ENCODE results near the gene DUOX1. TPM values are rescaled to one million over a fixed set of nuclear protein-coding genes. Genes with fewer than 3 reads are reported as not detected.
"Not testable (repeated sequence)": the region's sequence is repeated elsewhere in the genome, so short reads cannot be mapped to it uniquely, and the experiment has no call there.

The DUOX1 gene
- total and polyA plus RNA-seq, 8 donors = 2.9 to 114 (median 62.6) TPM; not detected in 1

DNA sequence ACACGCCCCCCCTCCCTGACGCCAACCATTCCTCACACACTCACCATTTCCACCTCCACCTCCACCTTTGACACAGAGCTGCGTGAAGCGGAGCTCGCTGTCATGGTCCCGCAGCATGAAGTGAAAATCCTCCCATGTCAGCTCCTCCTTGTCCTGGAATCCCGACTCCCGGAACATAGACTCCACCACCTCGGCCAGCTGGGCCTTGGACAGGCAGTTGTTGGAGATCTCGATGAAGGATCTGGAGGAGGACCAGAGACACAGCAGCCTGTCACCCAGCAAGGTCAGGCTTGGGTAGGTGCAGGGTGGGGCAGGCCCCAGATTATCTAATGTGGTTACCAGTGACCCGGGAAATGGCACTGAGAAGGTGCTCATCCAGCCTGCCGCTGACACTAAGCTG, 28.0 kb upstream of the DUOX1 start:
- Histone ChIP-seq H3K4me3 (no peak overlapping the region), H3K36me3 (peaks cover 0 to 23% (median 5%) of the 10 kb centered on the region in 4 donors), H3K27ac (no peak overlapping the region), H3K27me3 (peaks cover 0 to 3% (median 0%) of the 10 kb centered on the region in 3 donors), H3K4me1 (peaks cover 0 to 6% (median 0%) of the 10 kb centered on the region in 4 donors), H3K9me3 (no peaks in the 10 kb centered on the region)
- WGBS, 5 donors = 90 to 94% (median 94%) methylated on average over 12 of the region's 12 CpGs
- TF ChIP-seq POLR2A (IDR thresholded peaks at IDR 0.05) = no peak
- TF ChIP-seq EP300 (IDR thresholded peaks at IDR 0.05) = no peak
- TF ChIP-seq, protein P1, sequence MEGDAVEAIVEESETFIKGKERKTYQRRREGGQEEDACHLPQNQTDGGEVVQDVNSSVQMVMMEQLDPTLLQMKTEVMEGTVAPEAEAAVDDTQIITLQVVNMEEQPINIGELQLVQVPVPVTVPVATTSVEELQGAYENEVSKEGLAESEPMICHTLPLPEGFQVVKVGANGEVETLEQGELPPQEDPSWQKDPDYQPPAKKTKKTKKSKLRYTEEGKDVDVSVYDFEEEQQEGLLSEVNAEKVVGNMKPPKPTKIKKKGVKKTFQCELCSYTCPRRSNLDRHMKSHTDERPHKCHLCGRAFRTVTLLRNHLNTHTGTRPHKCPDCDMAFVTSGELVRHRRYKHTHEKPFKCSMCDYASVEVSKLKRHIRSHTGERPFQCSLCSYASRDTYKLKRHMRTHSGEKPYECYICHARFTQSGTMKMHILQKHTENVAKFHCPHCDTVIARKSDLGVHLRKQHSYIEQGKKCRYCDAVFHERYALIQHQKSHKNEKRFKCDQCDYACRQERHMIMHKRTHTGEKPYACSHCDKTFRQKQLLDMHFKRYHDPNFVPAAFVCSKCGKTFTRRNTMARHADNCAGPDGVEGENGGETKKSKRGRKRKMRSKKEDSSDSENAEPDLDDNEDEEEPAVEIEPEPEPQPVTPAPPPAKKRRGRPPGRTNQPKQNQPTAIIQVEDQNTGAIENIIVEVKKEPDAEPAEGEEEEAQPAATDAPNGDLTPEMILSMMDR (IDR thresholded peaks at IDR 0.05) = no peak
- no peak for TF ChIP-seq POLR2AphosphoS5 (IDR thresholded peaks at IDR 0.05)
- intact Hi-C loops (cut with DNase I; ENCODE audit: low total_unique reads) = no loop called here
- no peak for DNase-seq

DNA sequence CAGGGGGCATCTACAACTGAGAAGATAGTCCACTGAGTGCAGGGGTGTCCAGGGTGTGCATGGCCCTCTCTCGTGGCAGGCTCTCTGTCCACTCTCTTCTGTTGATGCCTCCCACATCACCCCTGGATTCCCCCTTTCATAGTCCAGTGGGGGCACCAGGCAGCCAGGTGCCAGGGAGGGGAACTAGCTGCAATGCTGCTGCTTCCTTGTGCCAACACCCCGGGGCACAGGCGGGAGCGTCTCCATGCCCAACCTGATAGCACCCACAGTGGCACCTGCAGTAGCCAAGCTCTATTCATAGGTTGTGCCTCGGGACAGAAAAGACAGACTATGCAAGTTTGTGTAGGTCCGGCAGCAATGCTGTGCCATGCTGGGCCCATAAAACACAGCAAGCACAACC, 27.6 kb upstream of the DUOX1 start:
- H3K27me3 ChIP-seq = peaks cover 0 to 7% (median 0%) of the 10 kb centered on the region in 3 donors
- no peak overlapping the region for H3K4me3 ChIP-seq
- peaks cover 0 to 26% (median 6%) of the 10 kb centered on the region in 4 donors for H3K36me3 ChIP-seq
- H3K27ac ChIP-seq = no peak overlapping the region
- 89 to 95% (median 90%) methylated on average over 6 of the region's 6 CpGs for WGBS, 5 donors
- H3K4me1 ChIP-seq = peaks cover 0 to 6% (median 0%) of the 10 kb centered on the region in 4 donors
- no peaks in the 10 kb centered on the region for H3K9me3 ChIP-seq
- TF ChIP-seq POLR2A (IDR thresholded peaks at IDR 0.05) (no peak), EP300 (IDR thresholded peaks at IDR 0.05) (no peak), POLR2AphosphoS5 (IDR thresholded peaks at IDR 0.05) (no peak)
- TF ChIP-seq, protein P1 (IDR thresholded peaks at IDR 0.05) = no peak
- peak in 1 of 2 donors; percentile 24 for DNase-seq
- intact Hi-C loops (cut with DNase I; ENCODE audit: low total_unique reads) = no loop called here

DNA sequence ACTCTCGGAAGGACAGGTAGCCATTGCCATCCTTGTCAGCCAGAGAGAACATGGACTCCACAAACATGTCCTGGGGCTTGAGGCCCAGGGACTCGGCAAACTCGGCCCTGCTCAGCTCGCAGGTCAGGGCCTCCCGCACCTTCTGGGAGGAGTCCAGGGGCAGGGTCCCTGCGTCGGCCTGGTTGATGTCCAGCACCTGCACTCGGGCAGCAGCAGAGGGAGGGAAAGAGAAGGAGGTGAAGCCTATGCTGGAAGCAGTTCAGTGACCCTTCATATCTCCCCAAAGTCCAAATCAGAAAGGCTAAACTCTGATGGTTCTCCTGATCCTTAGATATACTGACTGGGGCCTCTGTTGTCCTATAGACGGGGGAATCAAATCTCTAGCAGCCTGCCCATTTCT, 25.6 kb upstream of the DUOX1 start:
- H3K27ac ChIP-seq; H3K4me3 ChIP-seq; H3K9me3 ChIP-seq; intact Hi-C loops (cut with DNase I; ENCODE audit: low total_unique reads); H3K4me1 ChIP-seq: not testable (repeated sequence)
- Histone ChIP-seq H3K36me3 (peaks cover 0 to 24% (median 6%) of the 10 kb centered on the region in 4 donors), H3K27me3 (peaks cover 0 to 24% (median 0%) of the 10 kb centered on the region in 3 donors)
- WGBS, 5 donors = 87 to 94% (median 89%) methylated on average over 7 to 9 of the region's 9 CpGs
- peak in 1 of 2 donors; percentile 10 for DNase-seq

DNA sequence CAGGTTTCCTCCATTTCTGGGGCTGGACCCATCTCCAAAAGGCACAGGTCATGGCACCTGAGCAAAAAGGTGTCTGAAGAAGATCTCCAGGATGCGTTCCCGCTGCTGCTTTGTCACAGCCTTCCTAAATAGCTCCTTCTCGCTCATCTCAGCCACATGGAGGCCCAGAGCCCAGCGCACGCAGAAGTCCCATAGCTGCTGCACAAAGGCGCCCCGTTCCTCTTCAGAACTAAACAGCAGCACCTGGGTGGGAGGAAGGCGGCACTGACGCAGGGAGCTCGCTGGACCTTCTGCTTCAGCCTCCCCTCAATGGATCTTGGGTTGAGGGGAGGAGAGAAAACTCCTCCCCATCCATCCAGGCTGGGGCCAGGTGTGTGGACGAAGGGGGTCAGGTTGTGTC, 24.2 kb upstream of the DUOX1 start:
- TF ChIP-seq, protein P1 (IDR thresholded peaks at IDR 0.05) = no peak
- no peak for TF ChIP-seq EP300 (IDR thresholded peaks at IDR 0.05)
- TF ChIP-seq POLR2A (IDR thresholded peaks at IDR 0.05) = no peak
- TF ChIP-seq POLR2AphosphoS5 (IDR thresholded peaks at IDR 0.05) = no peak
- H3K27ac ChIP-seq = no peak overlapping the region
- DNase-seq = peak in 1 of 2 donors; percentile 24
- H3K27me3 ChIP-seq = peaks cover 4 to 38% (median 5%) of the 10 kb centered on the region in 3 donors
- 93 to 96% (median 95%) methylated on average over 10 to 11 of the region's 11 CpGs for WGBS, 5 donors
- H3K4me1 ChIP-seq = peaks cover 0 to 6% (median 0%) of the 10 kb centered on the region in 4 donors
- H3K36me3 ChIP-seq = peaks cover 0 to 11% (median 2%) of the 10 kb centered on the region in 4 donors
- no peak overlapping the region for H3K4me3 ChIP-seq
- no peaks in the 10 kb centered on the region for H3K9me3 ChIP-seq
- intact Hi-C loops (cut with DNase I; ENCODE audit: low total_unique reads) = no loop called here

DNA sequence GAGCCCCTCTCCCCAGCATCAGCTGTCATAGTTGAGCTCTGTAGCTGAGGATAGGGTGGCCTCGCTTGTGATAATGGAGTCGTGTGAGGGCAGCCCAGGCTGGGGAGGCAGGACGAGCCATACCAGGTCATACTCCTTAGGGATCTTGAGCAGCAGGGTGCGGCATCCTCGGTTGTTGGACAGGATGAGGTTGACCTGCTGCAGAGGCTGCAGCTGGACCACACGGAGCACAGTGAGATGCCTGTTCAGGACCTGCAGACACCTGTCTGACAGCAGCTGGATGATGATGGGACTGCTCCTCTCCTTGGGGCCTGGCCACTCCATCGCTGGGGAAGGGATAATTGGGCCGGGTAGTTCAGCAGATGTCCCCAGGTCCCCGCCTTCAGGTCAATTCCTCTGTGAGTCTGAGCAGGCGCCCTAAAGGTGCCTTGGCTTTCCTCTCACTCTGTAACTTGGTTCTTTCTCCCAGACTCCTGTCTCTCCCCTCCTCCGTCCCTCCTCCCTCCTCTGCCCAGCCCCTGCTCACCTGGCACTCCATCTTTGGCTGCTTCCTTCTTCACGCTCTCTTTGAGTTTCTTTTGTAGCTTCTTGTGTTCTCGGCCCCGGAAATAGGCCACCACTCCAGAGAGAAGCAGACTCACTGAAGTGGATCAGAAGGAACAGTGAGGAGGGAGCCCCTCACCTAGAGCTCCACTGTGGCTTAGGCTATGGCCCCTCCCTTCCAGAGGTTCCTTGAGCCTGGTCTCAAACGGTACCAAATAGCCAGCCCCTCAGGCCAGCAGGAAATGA, 23.6 kb upstream of the DUOX1 start:
- no peak overlapping the region for H3K4me3 ChIP-seq
- 69 to 86% (median 83%) methylated on average over 13 to 15 of the region's 15 CpGs for WGBS, 5 donors
- TF ChIP-seq POLR2AphosphoS5 (IDR thresholded peaks at IDR 0.05) (no peak), EP300 (IDR thresholded peaks at IDR 0.05) (no peak), POLR2A (IDR thresholded peaks at IDR 0.05) (no peak)
- TF ChIP-seq, protein P1 (IDR thresholded peaks at IDR 0.05) = no peak
- H3K27me3 ChIP-seq = peaks cover 4 to 43% (median 6%) of the 10 kb centered on the region in 3 donors
- H3K4me1 ChIP-seq = peaks cover 0 to 6% (median under 1%) of the 10 kb centered on the region in 4 donors
- intact Hi-C loops (cut with DNase I; ENCODE audit: low total_unique reads) = no loop called here
- DNase-seq = peak in 1 of 2 donors; percentile 25
- H3K36me3 ChIP-seq = peaks cover 0 to 11% (median 2%) of the 10 kb centered on the region in 4 donors
- no peaks in the 10 kb centered on the region for H3K9me3 ChIP-seq
- no peak overlapping the region for H3K27ac ChIP-seq
